Suprapubic skin (tissue), 4 donors: Measurements from ENCODE around the gene IQGAP3.

Experiments
- EP300 ChIP-seq: sonication (generic); formaldehyde crosslinking; IDR thresholded peaks from one replicate; pipeline ENCODE4 v1.6.1; 2017; ENCODE audit warnings: antibody characterized with exemption
- POLR2A ChIP-seq, 2 donors: fragments of 450-650 bp; IDR thresholded peaks; one replicate each; pipeline ENCODE4 v1.6.1; 2017; ENCODE audit warnings: antibody characterized with exemption in 2 of 2, mild to moderate bottlenecking in 2 of 2, moderate library complexity in 2 of 2
- POLR2AphosphoS5 ChIP-seq, 3 donors: sonication (generic); formaldehyde crosslinking; IDR thresholded peaks; one replicate each; pipeline ENCODE4 v1.6.1; 2017; ENCODE audit warnings: antibody characterized with exemption in 3 of 3
- TF ChIP-seq, protein P1 (sequence below), 2 donors: fragments of 200-600 bp in 1 of 2; fragments of 450-650 bp in 1 of 2; sonication (generic) in 1 of 2; IDR thresholded peaks; one replicate each; pipeline ENCODE4 v1.5.1; 2016 to 2019; ENCODE audit warnings: antibody characterized with exemption in 2 of 2, mild to moderate bottlenecking in 1 of 2, moderate library complexity in 1 of 2

GRCh38 chr1:156498432-156499193 lies 73.8 kb downstream of the IQGAP3 start:
- no peak for TF ChIP-seq POLR2AphosphoS5 (IDR thresholded peaks at IDR 0.05)
- TF ChIP-seq, protein P1, sequence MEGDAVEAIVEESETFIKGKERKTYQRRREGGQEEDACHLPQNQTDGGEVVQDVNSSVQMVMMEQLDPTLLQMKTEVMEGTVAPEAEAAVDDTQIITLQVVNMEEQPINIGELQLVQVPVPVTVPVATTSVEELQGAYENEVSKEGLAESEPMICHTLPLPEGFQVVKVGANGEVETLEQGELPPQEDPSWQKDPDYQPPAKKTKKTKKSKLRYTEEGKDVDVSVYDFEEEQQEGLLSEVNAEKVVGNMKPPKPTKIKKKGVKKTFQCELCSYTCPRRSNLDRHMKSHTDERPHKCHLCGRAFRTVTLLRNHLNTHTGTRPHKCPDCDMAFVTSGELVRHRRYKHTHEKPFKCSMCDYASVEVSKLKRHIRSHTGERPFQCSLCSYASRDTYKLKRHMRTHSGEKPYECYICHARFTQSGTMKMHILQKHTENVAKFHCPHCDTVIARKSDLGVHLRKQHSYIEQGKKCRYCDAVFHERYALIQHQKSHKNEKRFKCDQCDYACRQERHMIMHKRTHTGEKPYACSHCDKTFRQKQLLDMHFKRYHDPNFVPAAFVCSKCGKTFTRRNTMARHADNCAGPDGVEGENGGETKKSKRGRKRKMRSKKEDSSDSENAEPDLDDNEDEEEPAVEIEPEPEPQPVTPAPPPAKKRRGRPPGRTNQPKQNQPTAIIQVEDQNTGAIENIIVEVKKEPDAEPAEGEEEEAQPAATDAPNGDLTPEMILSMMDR (IDR thresholded peaks at IDR 0.05), result no peak
- no peak for TF ChIP-seq POLR2A (IDR thresholded peaks at IDR 0.05)
- TF ChIP-seq EP300, result no peak
